OCI-LY3 (cell line): Measurements from ENCODE around the gene PRKCQ.
"Not testable (repeated sequence)": the region's sequence is repeated elsewhere in the genome, so short reads cannot be mapped to it uniquely, and the experiment has no call there.

Source experiments
- H2AFZ ChIP-seq: fragments of 200-600, 300-600 bp; shearing (Covaris generic); 2 replicates; pipeline ENCODE4 v1.6.0; 2014; ENCODE audit warnings: antibody characterized with exemption, low read depth, low read length
- H3K27ac ChIP-seq: fragments of 200-600, 300-600 bp; sonication (generic); 2 replicates; pipeline ENCODE4 v1.5.1; 2014; ENCODE audit warnings: mild to moderate bottlenecking, low read length, moderate library complexity, mixed read lengths
- H3K27me3 ChIP-seq: fragments of 200-600, 300-600 bp; sonication (generic); 2 replicates; pipeline ENCODE4 v1.6.1; 2014; ENCODE audit warnings: low read depth, low read length, mixed read lengths
- H3K36me3 ChIP-seq: fragments of 200-600, 300-600 bp; sonication (generic); replicated peaks from 2 replicates; pipeline ENCODE3; 2014; ENCODE audit warnings: low read depth, low read length, mixed read lengths
- H3K4me1 ChIP-seq: fragments of 300-600, 200-600 bp; sonication (generic); 2 replicates; pipeline ENCODE4 v1.6.1; 2014; ENCODE audit warnings: low read length, mixed read lengths
- H3K4me2 ChIP-seq: fragments of 200-600, 300-600 bp; sonication (generic); 2 replicates; pipeline ENCODE4 v1.6.1; 2014; ENCODE audit warnings: low read length, mixed read lengths
- H3K4me3 ChIP-seq: fragments of 300-600, 200-600 bp; sonication (generic); 2 replicates; pipeline ENCODE4 v1.5.1; 2014; ENCODE audit warnings: antibody characterized with exemption, mild to moderate bottlenecking, low read length, moderate library complexity
- H3K79me2 ChIP-seq: fragments of 300-600, 200-600 bp; shearing (Covaris generic); 2 replicates; pipeline ENCODE4 v1.6.1; 2014; ENCODE audit warnings: mild to moderate bottlenecking, low read length, mixed read lengths
- H3K9ac ChIP-seq: fragments of 300-600, 200-600 bp; shearing (Covaris generic); 2 replicates; pipeline ENCODE4 v1.6.0; 2014; ENCODE audit warnings: mild to moderate bottlenecking, low read length, moderate library complexity
- H3K9me3 ChIP-seq: fragments of 200-600, 300-600 bp; shearing (Covaris generic); 2 replicates; pipeline ENCODE4 v1.6.1; 2014; ENCODE audit warnings: low read length, mixed read lengths; ENCODE audit not compliant: insufficient read depth
- H4K20me1 ChIP-seq: fragments of 200-600, 300-600 bp; sonication (generic); 2 replicates; pipeline ENCODE4 v1.6.1; 2016; ENCODE audit warnings: low read length, mixed read lengths; ENCODE audit not compliant: insufficient read depth
- CTCF ChIP-seq: fragments of 200-600, 300-600 bp; sonication (generic); IDR thresholded peaks from 2 replicates; pipeline ENCODE4 v1.5.1; 2014; ENCODE audit warnings: antibody characterized with exemption, low read length, low read depth
- EZH2phosphoT487 ChIP-seq: fragments of 200-600 bp; shearing (Covaris generic); IDR thresholded peaks from 2 replicates; pipeline ENCODE4 v1.6.1; 2018; ENCODE audit warnings: antibody characterized with exemption, mixed run types, low read depth

Gene PRKCQ

GRCh38 chr10:6582298-6582697, 2.2 kb upstream of the PRKCQ start:
- Histone ChIP-seq H3K4me1 (no peaks in the 10 kb centered on the region), H3K4me2 (no peak overlapping the region), H3K36me3 (no peaks in the 10 kb centered on the region), H2AFZ (no peak overlapping the region), H3K27ac (no peak overlapping the region), H3K9ac (no peak overlapping the region), H3K9me3 (no peaks in the 10 kb centered on the region), H3K4me3 (no peak overlapping the region), H3K79me2 (no peaks in the 10 kb centered on the region), H4K20me1 (no peaks in the 10 kb centered on the region), H3K27me3 (peaks cover 21% of the 10 kb centered on the region)
- TF ChIP-seq CTCF (no peak), EZH2phosphoT487 (no peak)

GRCh38 chr10:6581778-6582228, 1.7 kb upstream of the PRKCQ start:
- no peak for TF ChIP-seq CTCF
- no peak for TF ChIP-seq EZH2phosphoT487
- Histone ChIP-seq H3K36me3 (no peaks in the 10 kb centered on the region), H3K4me2 (no peak overlapping the region), H3K9me3 (no peaks in the 10 kb centered on the region), H3K27me3 (peaks cover 24% of the 10 kb centered on the region), H2AFZ (no peak overlapping the region), H4K20me1 (no peaks in the 10 kb centered on the region), H3K27ac (no peak overlapping the region), H3K79me2 (no peaks in the 10 kb centered on the region), H3K4me1 (no peaks in the 10 kb centered on the region), H3K9ac (no peak overlapping the region), H3K4me3 (no peak overlapping the region)

- Histone ChIP-seq H3K4me3 (peak overlapping the region; percentile 88), H3K27me3 (peaks cover 24% of the 10 kb centered on the region), H3K4me2 (peak overlapping the region; percentile 97)
- H3K9me3 ChIP-seq, H3K36me3 ChIP-seq, H2AFZ ChIP-seq, H4K20me1 ChIP-seq, H3K79me2 ChIP-seq, H3K4me1 ChIP-seq, H3K27ac ChIP-seq, H3K9ac ChIP-seq: not testable (repeated sequence)
Observed at GRCh38 chr10:6581223-6581622, 1.1 kb upstream of the PRKCQ start.

GRCh38 chr10:6580279-6581029, 378 bp upstream of the PRKCQ start:
- no peak overlapping the region for H3K27ac ChIP-seq
- no peaks in the 10 kb centered on the region for H3K9me3 ChIP-seq
- peak overlapping the region; percentile 88 for H3K4me3 ChIP-seq
- H3K36me3 ChIP-seq: no peaks in the 10 kb centered on the region
- H3K79me2 ChIP-seq: no peaks in the 10 kb centered on the region
- no peaks in the 10 kb centered on the region for H4K20me1 ChIP-seq
- peak overlapping the region; percentile 93 for H2AFZ ChIP-seq
- H3K27me3 ChIP-seq: peaks cover 24% of the 10 kb centered on the region
- TF ChIP-seq CTCF (peak; percentile 25; the same call in 1 of the 2 replicates), EZH2phosphoT487 (no peak)
- H3K4me1 ChIP-seq: no peaks in the 10 kb centered on the region
- peak overlapping the region; percentile 67 for H3K9ac ChIP-seq
- H3K4me2 ChIP-seq: peak overlapping the region; percentile 97
